Epithelial cell of proximal tubule (primary cell): ENCODE data around the gene SH3PXD2A. TPM values are rescaled to one million over a fixed set of nuclear protein-coding genes. Genes with fewer than 3 reads are reported as not detected.

Source experiments
- DNase-seq: peaks from one replicate; pipeline ENCODE4 v3.0.0-alpha.2; 2011; ENCODE audit warnings: low read depth
- H3K4me3 ChIP-seq: 2 replicates; pipeline ENCODE4 v1.5.1; 2011; ENCODE audit warnings: low read depth, mild to moderate bottlenecking, low read length
- total RNA-seq: library from RNA; depleted of rRNA; stranded (reverse); fragments of >200 nt; gene quantifications from 2 replicates; pipeline ENCODE4 v1.2.3, GENCODE V29; 2015
- TF ChIP-seq, protein P1 (sequence below): conservative IDR thresholded peaks from 2 replicates; pipeline ENCODE4 v1.5.1; 2012; ENCODE audit warnings: low read depth, mild to moderate bottlenecking, low read length

Gene SH3PXD2A
- total RNA-seq, 1 donor from 2014 or later: 5.8 TPM

DNA sequence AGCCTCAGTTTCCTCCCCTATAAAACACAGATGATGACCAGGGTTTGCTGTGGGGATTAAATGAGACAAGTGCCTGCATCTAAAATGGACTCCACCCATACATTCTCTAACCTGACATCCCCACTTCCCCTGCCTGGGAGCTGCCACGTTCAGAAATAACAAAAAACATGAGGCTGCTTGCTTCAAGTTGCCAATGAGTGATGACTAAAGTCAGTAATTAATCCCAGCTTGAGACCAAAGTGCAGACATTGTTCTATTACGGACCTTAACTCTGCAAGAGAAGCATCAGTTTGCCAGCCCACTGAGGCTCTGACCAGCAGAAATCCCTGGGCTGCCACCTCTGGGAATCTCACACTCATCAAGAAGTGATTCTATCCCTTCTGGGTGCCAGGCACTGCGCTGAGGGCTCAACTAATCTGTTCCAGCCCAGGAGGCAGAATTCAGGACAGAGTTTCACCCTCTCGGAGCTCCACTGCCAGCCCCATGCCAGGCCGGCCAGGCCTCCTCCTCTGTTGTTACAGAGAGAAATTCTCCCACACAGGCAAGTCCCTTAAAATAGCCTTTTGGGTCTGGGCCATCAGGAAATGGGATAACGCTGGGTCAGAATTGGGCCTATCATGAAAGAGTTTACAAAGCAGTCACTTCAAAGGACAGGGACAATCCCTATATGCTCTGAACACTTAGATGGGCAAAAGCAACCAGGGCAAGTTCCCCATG lies 11.4 kb downstream of the SH3PXD2A start:
- TF ChIP-seq, protein P1, sequence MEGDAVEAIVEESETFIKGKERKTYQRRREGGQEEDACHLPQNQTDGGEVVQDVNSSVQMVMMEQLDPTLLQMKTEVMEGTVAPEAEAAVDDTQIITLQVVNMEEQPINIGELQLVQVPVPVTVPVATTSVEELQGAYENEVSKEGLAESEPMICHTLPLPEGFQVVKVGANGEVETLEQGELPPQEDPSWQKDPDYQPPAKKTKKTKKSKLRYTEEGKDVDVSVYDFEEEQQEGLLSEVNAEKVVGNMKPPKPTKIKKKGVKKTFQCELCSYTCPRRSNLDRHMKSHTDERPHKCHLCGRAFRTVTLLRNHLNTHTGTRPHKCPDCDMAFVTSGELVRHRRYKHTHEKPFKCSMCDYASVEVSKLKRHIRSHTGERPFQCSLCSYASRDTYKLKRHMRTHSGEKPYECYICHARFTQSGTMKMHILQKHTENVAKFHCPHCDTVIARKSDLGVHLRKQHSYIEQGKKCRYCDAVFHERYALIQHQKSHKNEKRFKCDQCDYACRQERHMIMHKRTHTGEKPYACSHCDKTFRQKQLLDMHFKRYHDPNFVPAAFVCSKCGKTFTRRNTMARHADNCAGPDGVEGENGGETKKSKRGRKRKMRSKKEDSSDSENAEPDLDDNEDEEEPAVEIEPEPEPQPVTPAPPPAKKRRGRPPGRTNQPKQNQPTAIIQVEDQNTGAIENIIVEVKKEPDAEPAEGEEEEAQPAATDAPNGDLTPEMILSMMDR: no peak
- no peak overlapping the region for H3K4me3 ChIP-seq
- no peak for DNase-seq

DNA sequence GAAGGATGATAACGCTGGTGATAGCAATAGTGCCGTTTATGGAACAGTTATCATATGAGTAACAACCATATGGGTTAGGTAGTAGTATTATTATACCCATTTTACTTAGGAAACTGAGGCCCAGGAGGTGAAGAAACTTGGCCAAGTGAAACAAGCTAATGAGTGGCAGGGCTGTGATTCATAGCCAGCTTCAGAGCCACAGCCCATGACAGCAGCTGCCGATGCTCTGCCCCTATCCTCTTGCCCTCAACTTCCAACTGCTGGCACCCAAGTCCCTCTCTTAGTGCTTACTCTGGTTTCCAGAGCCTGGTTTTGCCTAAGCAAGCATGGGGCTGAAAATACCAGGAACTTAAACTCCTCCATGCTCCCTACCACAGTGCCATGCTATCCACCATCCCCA lies 12.3 kb downstream of the SH3PXD2A start:
- TF ChIP-seq, protein P1: no peak
- no peak for DNase-seq
- no peak overlapping the region for H3K4me3 ChIP-seq

DNA sequence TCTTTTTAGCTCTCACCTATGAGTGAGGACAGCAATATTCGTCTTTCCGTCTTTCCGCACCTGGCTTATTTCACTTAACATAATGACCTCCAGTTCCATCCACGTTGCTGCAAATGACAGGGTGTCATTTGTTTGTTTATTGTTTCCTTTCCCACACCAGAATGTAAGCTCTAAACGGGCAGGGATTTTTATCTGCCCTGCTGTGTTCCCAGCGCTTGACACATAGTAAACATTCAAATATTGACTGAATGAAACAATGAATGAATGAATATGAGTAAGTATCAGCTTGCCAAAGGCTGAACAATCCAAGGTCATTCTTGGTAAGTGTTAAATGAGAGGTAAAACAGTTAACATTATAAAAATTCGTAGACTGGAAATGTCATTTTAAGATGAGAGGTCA lies 12.8 kb downstream of the SH3PXD2A start:
- TF ChIP-seq, protein P1: no peak
- no peak overlapping the region for H3K4me3 ChIP-seq
- no peak for DNase-seq

DNA sequence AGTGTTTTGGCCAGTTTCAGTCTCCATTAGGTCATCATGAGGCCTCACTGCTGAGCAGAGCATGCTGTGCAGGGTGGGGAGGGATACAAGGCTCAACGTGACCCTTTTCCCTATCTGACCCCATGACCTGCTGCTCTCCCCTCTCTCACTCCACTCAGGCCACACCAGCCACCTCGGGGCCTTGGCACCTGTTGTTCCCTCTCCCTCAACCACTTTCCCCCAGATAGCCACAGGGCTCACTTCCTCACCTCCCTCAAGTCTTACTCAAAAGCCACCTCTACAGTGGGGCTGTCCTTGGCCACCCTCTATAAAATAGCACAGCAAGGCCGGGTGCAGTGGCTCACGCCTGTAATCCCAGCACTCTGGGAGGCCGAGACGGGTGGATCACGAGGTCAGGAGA lies 13.9 kb downstream of the SH3PXD2A start:
- no peak for DNase-seq
- TF ChIP-seq, protein P1: no peak
- no peak overlapping the region for H3K4me3 ChIP-seq

DNA sequence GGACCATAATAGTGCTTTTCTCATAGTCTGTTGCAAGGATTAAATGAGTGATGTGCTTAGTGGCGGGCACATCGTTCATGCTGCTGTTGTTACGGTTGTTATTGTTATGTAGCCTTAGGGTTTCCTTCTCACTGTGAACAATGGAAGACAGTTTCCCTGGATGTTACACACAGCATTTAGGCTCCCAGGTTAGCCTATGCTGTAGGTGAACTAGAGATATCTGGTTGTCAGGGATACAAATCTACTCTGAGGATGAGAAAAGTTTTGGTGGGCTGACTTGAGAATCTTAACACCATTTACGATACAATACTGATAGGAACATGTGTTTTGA lies 14.7 kb downstream of the SH3PXD2A start:
- H3K4me3 ChIP-seq: no peak overlapping the region
- TF ChIP-seq, protein P1: no peak
- no peak for DNase-seq

- H3K4me3 ChIP-seq: no peak overlapping the region
- DNase-seq: no peak
- TF ChIP-seq, protein P1: no peak
Observed at GRCh38 chr10:103839872-103840739, 15.3 kb downstream of the SH3PXD2A start.
